ENCODE measurements around the gene ABTB2. TPM values are rescaled to one million over a fixed set of nuclear protein-coding genes. Genes with fewer than 3 reads are reported as not detected.
"Not testable (repeated sequence)": the region's sequence is repeated elsewhere in the genome, so short reads cannot be mapped to it uniquely, and the experiment has no call there.

ABTB2 gene
- total RNA-seq, 1 donor from 2014 or later: 14.1 TPM

- DNase-seq (ENCODE audit: low spot score): no peak
- Mint-ChIP-seq H3K4me1 (ENCODE audit: low read depth) (peaks cover 29% of the 10 kb centered on the region), H3K36me3 (ENCODE audit: low read depth) (no peaks in the 10 kb centered on the region), H3K27ac (no peak overlapping the region), H3K9me3 (no peaks in the 10 kb centered on the region), H3K27me3 (ENCODE audit: insufficient read depth) (no peaks in the 10 kb centered on the region), H3K4me3 (no peak overlapping the region)
- intact Hi-C loops (cut with micrococcal nuclease): no loop called here
These were observed 175.4 kb downstream of the ABTB2 start for GRCh38 chr11:34182425-34182824.

- intact Hi-C loops (cut with micrococcal nuclease): no loop called here
- H3K27ac Mint-ChIP-seq: no peak overlapping the region
- H3K4me1 Mint-ChIP-seq (ENCODE audit: low read depth): peaks cover 29% of the 10 kb centered on the region
These were observed 175.9 kb downstream of the ABTB2 start for GRCh38 chr11:34181856-34182405.

GRCh38 chr11:34181251-34181650 is 176.6 kb downstream of the ABTB2 start:
- peaks cover 35% of the 10 kb centered on the region for H3K4me1 Mint-ChIP-seq (ENCODE audit: low read depth)
- intact Hi-C loops (cut with micrococcal nuclease): no loop called here
- no peak overlapping the region for H3K4me3 Mint-ChIP-seq
- H3K27ac Mint-ChIP-seq: no peak overlapping the region
- DNase-seq (ENCODE audit: low spot score): no peak
- no peaks in the 10 kb centered on the region for H3K9me3 Mint-ChIP-seq
- peaks cover 1% of the 10 kb centered on the region for H3K36me3 Mint-ChIP-seq (ENCODE audit: low read depth)
- no peaks in the 10 kb centered on the region for H3K27me3 Mint-ChIP-seq (ENCODE audit: insufficient read depth)

More at GRCh38 chr11:34181856-34182405, 175.9 kb downstream of the ABTB2 start:
- H3K27me3 Mint-ChIP-seq (ENCODE audit: insufficient read depth): no peaks in the 10 kb centered on the region
- H3K4me3 Mint-ChIP-seq: no peak overlapping the region
- no peaks in the 10 kb centered on the region for H3K9me3 Mint-ChIP-seq
- no peaks in the 10 kb centered on the region for H3K36me3 Mint-ChIP-seq (ENCODE audit: low read depth)
- no peak for DNase-seq (ENCODE audit: low spot score)

GRCh38 chr11:34180814-34181165 is 177.0 kb downstream of the ABTB2 start:
- Mint-ChIP-seq H3K27ac (peak overlapping the region; percentile 58), H3K4me1 (ENCODE audit: low read depth) (peaks cover 37% of the 10 kb centered on the region)
- H3K4me3 Mint-ChIP-seq; H3K9me3 Mint-ChIP-seq; DNase-seq (ENCODE audit: low spot score); H3K27me3 Mint-ChIP-seq (ENCODE audit: insufficient read depth); H3K36me3 Mint-ChIP-seq (ENCODE audit: low read depth): not testable (repeated sequence)
- intact Hi-C loops (cut with micrococcal nuclease): loop anchor here (1.0 kb wide), 1 partner anchor 54 kb away; no protein-coding TSS in a partner anchor

- Mint-ChIP-seq H3K4me1 (ENCODE audit: low read depth) (peaks cover 42% of the 10 kb centered on the region), H3K9me3 (no peaks in the 10 kb centered on the region), H3K27ac (peak overlapping the region; percentile 58), H3K36me3 (ENCODE audit: low read depth) (peaks cover 2% of the 10 kb centered on the region), H3K4me3 (no peak overlapping the region), H3K27me3 (ENCODE audit: insufficient read depth) (no peaks in the 10 kb centered on the region)
- intact Hi-C loops (cut with micrococcal nuclease): loop anchor here (1.0 kb wide), 1 partner anchor 54 kb away; no protein-coding TSS in a partner anchor
- DNase-seq (ENCODE audit: low spot score): no peak
These were observed 177.6 kb downstream of the ABTB2 start for GRCh38 chr11:34180040-34180813.

GRCh38 chr11:34179026-34179675 is 178.7 kb downstream of the ABTB2 start:
- intact Hi-C loops (cut with micrococcal nuclease): no loop called here
- Mint-ChIP-seq H3K4me3 (no peak overlapping the region), H3K4me1 (ENCODE audit: low read depth) (peaks cover 49% of the 10 kb centered on the region), H3K27ac (no peak overlapping the region), H3K36me3 (ENCODE audit: low read depth) (peaks cover 2% of the 10 kb centered on the region), H3K9me3 (no peaks in the 10 kb centered on the region), H3K27me3 (ENCODE audit: insufficient read depth) (no peaks in the 10 kb centered on the region)
- no peak for DNase-seq (ENCODE audit: low spot score)

GRCh38 chr11:34178209-34178821 is 179.5 kb downstream of the ABTB2 start:
- H3K4me3 Mint-ChIP-seq: no peak overlapping the region
- intact Hi-C loops (cut with micrococcal nuclease): no loop called here
- no peak overlapping the region for H3K27ac Mint-ChIP-seq
- H3K9me3 Mint-ChIP-seq: no peaks in the 10 kb centered on the region
- H3K27me3 Mint-ChIP-seq (ENCODE audit: insufficient read depth): no peaks in the 10 kb centered on the region
- peaks cover 2% of the 10 kb centered on the region for H3K36me3 Mint-ChIP-seq (ENCODE audit: low read depth)
- H3K4me1 Mint-ChIP-seq (ENCODE audit: low read depth): peaks cover 49% of the 10 kb centered on the region
- no peak for DNase-seq (ENCODE audit: low spot score)

GRCh38 chr11:34176751-34177209 is 181.0 kb downstream of the ABTB2 start:
- Mint-ChIP-seq H3K9me3 (no peaks in the 10 kb centered on the region), H3K27me3 (ENCODE audit: insufficient read depth) (peaks cover 2% of the 10 kb centered on the region), H3K27ac (no peak overlapping the region), H3K4me3 (no peak overlapping the region), H3K36me3 (ENCODE audit: low read depth) (peaks cover 2% of the 10 kb centered on the region), H3K4me1 (ENCODE audit: low read depth) (peaks cover 44% of the 10 kb centered on the region)
- DNase-seq (ENCODE audit: low spot score): no peak
- intact Hi-C loops (cut with micrococcal nuclease): no loop called here

- Mint-ChIP-seq H3K9me3 (no peaks in the 10 kb centered on the region), H3K4me3 (no peak overlapping the region), H3K36me3 (ENCODE audit: low read depth) (peaks cover 2% of the 10 kb centered on the region), H3K27me3 (ENCODE audit: insufficient read depth) (peaks cover 2% of the 10 kb centered on the region), H3K27ac (no peak overlapping the region), H3K4me1 (ENCODE audit: low read depth) (peaks cover 32% of the 10 kb centered on the region)
- intact Hi-C loops (cut with micrococcal nuclease): loop anchor here (2.0 kb wide), 3 partner anchors 39 to 317 kb away; partner anchors contain the start of gene CAT
- no peak for DNase-seq (ENCODE audit: low spot score)
These were observed 182.4 kb downstream of the ABTB2 start for GRCh38 chr11:34175284-34176019.

- peaks cover 2% of the 10 kb centered on the region for H3K27me3 Mint-ChIP-seq (ENCODE audit: insufficient read depth)
- H3K4me1 Mint-ChIP-seq (ENCODE audit: low read depth): peaks cover 22% of the 10 kb centered on the region
- peak; percentile 71 for DNase-seq (ENCODE audit: low spot score)
- intact Hi-C loops (cut with micrococcal nuclease): loop anchor here (1.0 to 2.0 kb wide), 8 partner anchors 40 to 318 kb away; partner anchors contain the start of gene CAT
- H3K36me3 Mint-ChIP-seq (ENCODE audit: low read depth): peaks cover 2% of the 10 kb centered on the region
- H3K9me3 Mint-ChIP-seq: no peaks in the 10 kb centered on the region
- H3K4me3 Mint-ChIP-seq: peak overlapping the region; percentile 73
- H3K27ac Mint-ChIP-seq: no peak overlapping the region
These were observed 183.3 kb downstream of the ABTB2 start for GRCh38 chr11:34174412-34175041.

GRCh38 chr11:34173050-34173449 is 184.8 kb downstream of the ABTB2 start:
- Mint-ChIP-seq H3K9me3 (no peaks in the 10 kb centered on the region), H3K27me3 (ENCODE audit: insufficient read depth) (peaks cover 2% of the 10 kb centered on the region), H3K4me1 (ENCODE audit: low read depth) (peaks cover 20% of the 10 kb centered on the region), H3K27ac (no peak overlapping the region), H3K4me3 (no peak overlapping the region), H3K36me3 (ENCODE audit: low read depth) (peaks cover 2% of the 10 kb centered on the region)
- intact Hi-C loops (cut with micrococcal nuclease): no loop called here
- DNase-seq (ENCODE audit: low spot score): no peak

- Mint-ChIP-seq H3K27ac (no peak overlapping the region), H3K4me3 (no peak overlapping the region), H3K4me1 (ENCODE audit: low read depth) (peaks cover 1% of the 10 kb centered on the region), H3K9me3 (no peaks in the 10 kb centered on the region), H3K27me3 (ENCODE audit: insufficient read depth) (peaks cover 2% of the 10 kb centered on the region), H3K36me3 (ENCODE audit: low read depth) (no peaks in the 10 kb centered on the region)
- no peak for DNase-seq (ENCODE audit: low spot score)
- intact Hi-C loops (cut with micrococcal nuclease): no loop called here
These were observed 188.1 kb downstream of the ABTB2 start for GRCh38 chr11:34169686-34170085.
